ENCODE measurements around the gene DTNB. TPM values are rescaled to one million over a fixed set of nuclear protein-coding genes. Genes with fewer than 3 reads are reported as not detected.

Gene DTNB
- total RNA-seq, 1 donor from 2014 or later, result 4.2 TPM

GRCh38 chr2:25470806-25471205 is 202.6 kb downstream of the DTNB start:
- no peak for DNase-seq (ENCODE audit: low read depth in 2 of 2)

DNA sequence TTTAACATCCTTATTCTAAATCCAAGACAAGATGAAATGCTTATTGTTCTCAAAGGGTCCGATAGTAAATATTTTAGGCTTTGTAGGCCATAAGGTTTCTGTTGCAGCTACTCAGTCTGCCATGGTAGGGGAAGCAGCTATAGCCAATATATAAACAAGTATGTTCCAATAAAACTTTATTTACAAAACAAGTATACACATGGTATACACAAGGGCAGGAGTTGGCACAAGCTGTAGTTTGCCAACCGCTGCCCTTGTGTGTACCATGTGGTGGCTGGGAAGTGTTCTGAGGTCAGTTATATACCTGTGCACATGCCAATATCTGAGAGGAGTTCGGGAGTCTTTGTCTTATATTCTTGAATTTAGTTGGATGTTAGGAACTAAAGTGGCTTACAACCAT is 205.6 kb downstream of the DTNB start:
- DNase-seq (ENCODE audit: low read depth in 2 of 2), result no peak

DNA sequence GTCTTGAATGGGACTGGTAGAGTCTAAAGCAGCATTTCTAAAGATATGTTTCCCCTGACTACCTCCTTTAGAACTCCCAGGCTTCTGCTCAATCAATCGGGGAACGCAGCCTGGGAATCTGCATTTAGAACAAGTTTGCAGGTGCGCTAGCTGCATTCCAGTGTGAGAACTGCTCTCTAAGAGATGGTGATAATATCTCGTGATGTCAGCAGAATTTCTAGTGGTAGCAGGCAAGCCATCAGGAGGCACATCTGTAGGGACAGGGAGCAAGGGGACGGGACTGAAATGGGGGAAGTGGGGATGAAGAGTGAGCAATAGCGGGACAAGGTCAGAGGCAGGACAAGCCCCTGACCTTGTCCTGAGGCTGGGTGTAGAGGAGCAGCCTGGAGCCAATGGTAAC is 211.4 kb downstream of the DTNB start:
- no peak for DNase-seq (ENCODE audit: low read depth in 2 of 2)

- no peak for DNase-seq (ENCODE audit: low read depth in 2 of 2)
These were observed 213.0 kb downstream of the DTNB start for GRCh38 chr2:25460261-25460905.

DNA sequence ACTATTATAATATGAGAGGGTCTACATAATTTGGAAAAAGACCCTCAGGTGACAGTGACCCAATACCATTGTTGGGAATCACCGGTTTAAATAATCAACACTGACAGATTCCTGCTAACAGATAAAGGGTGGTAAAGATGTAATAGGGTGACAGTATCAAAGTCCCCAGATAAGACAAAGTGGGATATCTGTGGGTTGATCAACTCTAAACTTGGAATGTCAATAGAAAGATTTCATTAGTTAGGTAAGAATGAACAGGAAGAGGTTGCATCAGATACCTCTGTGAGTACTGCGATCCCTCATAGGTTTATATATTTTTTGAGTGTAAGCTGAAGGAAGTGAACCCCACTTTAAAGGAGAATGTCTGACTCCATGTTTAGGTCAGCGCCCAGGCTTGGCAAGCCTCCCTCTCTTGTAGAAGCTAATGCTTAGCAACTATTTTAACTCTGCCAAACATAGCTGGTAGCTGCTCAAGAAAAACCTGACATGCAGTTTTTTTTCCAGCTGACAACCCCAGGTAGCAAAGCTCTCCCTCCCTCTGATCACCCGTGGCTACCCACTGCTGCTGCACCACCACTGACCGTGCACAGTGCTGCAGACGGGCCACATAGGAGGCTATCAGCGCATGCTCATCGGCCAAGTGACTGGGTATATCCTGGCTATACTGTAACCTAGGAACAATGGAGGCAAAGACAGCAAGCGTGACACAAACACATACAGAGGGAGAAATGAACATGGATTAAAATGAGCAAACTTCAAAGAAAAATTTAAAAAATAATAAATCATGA is 218.4 kb downstream of the DTNB start:
- DNase-seq (ENCODE audit: low read depth in 2 of 2), result no peak

DNA sequence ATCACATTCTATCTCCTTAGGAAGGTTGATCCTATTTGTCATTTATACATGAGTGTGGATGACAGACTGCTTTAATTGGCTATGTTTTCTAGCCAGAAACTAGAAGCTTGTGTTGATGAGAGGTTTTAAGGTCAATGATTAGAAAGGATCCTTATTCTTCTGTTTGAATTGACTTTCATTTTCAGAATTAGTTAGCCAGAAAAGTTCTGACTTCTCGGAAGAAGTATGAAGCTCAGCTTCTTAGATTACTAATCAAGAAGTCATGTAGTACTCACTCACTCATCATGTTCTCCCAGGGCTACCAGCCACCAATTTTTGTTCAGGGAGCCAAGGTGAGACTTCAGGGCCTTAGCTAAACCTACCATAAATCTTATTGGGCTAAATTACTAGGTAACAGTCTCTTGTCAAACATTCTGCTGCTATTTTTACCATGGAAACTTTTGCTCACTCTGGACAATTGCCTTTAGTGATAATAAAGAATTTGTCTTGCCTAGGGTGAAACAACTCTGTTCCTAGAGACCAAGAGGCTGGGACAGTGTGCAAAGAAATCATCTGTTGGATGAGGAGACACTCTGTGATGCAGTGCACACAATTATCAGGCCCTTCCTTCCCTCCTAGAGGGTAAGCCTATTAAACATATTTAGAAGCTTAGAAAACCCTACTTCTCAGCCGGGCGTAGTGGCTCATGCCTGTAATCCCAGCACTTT is 220.0 kb downstream of the DTNB start:
- no peak for DNase-seq (ENCODE audit: low read depth in 2 of 2)

GRCh38 chr2:25448808-25449207 is 224.6 kb downstream of the DTNB start:
- no peak for DNase-seq (ENCODE audit: low read depth in 2 of 2)

DNA sequence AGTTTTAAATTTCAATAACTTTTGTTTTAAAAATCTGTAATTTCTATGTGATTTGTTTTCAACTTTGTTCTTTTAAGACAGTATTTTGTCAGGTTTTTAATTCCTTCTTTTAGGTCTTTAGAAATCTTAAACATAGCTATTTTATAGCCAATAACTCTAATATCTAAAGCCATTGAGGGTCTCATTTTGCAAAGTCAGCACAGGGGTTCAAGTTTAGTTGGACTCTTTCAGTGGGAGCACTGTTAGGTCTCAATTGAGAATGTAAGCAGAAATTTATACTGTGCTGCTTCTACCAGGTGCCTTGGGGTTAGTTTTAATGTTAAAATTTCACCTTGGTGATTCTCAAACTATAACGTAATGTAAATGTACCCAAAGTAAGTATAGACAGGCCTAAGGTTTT is 226.4 kb downstream of the DTNB start:
- no peak for DNase-seq (ENCODE audit: low read depth in 2 of 2)

- no peak for DNase-seq (ENCODE audit: low read depth in 2 of 2)
These were observed 227.3 kb downstream of the DTNB start for GRCh38 chr2:25446122-25446521.

DNA sequence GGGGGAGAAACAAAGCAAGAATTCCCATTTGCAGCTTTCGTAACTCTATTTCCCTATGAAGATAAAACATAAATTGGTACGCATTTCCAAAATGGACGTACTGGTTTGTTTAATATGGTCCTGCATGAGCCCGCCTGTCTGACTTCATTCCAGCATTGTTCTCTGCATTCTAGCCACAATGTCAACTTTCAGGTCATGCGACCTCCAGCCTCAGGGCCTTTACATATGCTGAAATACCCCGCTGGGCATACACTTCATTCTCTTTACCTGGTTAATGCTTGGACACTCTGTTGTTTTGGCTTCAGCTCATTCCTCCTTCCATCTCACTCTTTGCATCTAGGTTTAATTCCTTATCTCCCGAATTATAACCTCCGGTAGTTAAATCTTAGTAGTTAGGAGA is 227.9 kb downstream of the DTNB start:
- no peak for DNase-seq (ENCODE audit: low read depth in 2 of 2)

GRCh38 chr2:25444608-25445270 is 228.6 kb downstream of the DTNB start:
- no peak for DNase-seq (ENCODE audit: low read depth in 2 of 2)

DNA sequence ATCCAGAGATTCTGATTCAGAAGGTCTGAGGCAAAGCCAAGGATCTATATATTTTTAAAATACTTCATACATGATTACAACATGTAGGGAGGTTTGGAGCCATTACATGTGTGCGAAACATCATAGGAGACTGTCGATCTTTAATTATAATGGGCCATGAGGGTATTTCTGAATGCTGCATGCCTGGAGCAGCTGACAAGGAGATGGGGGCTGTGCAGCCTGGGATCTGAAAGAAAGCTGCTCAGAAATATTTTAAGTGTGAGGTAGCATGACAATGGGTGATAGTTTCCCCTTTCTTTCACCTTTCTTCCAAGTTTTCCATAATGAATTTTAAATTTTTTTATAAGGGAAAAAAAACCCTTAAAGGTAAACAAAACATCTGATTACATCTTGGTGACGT is 229.6 kb downstream of the DTNB start:
- no peak for DNase-seq (ENCODE audit: low read depth in 2 of 2)

DNA sequence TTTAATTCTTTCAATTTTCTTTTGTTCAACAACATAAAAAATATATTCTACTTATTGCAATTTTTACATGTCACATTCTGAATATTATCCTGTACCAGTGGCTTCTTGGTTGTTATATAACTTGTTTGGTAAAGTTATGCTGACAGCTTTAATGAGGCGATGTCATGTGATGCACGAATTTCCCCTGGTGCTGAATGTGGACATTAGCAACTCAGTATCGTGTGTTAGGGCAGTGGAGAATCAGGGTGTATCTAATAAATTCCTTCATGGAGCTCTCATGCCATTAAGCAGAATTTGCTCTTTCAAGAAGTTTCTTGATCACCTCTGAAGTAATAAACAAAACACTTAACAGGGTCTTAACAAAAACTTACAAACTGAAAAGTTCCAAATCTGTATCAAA is 232.0 kb downstream of the DTNB start:
- no peak for DNase-seq (ENCODE audit: low read depth in 2 of 2)

GRCh38 chr2:25438793-25439192 is 234.6 kb downstream of the DTNB start:
- DNase-seq (ENCODE audit: low read depth in 2 of 2), result no peak

GRCh38 chr2:25437881-25438662 is 235.3 kb downstream of the DTNB start:
- no peak for DNase-seq (ENCODE audit: low read depth in 2 of 2)

DNA sequence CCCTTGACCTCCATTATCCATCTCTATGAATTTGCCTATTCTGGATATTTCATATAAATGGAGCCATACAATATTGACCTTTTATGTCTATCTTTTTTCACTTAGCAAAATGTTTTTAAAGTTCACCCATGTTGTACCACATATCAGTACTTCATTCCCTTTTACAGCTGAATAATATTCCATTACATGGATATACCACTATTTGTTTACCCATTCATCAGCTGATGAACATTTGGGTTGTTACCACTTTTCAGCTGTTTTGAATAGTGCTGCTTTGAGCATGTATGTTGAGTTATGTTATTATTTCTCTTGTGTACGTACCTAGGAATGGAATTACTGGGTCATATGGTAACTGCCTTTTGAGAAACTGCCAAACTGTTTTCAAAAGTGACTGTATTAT is 238.0 kb downstream of the DTNB start:
- no peak for DNase-seq (ENCODE audit: low read depth in 2 of 2)

DNA sequence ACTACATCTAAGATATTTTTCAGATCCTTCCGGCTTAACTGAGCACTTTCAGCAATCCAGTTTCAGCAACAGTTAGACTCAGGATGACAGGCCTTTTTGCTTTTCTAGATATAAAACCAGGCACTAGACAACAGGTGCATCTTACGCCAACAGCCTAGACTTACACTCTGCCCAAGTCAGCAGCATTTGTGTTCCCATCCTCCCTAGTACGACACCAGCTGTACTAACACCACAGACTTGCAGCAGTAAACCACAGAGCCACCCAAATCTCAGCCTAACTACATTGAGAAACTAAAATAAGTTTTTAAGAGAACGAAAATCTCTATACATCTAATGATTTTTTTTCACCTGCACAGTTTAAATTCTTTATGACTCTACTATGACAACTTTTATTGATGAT is 241.8 kb downstream of the DTNB start:
- DNase-seq (ENCODE audit: low read depth in 2 of 2), result no peak

- DNase-seq (ENCODE audit: low read depth in 2 of 2), result no peak
These were observed 242.8 kb downstream of the DTNB start for GRCh38 chr2:25430556-25430955.

- DNase-seq (ENCODE audit: low read depth in 2 of 2), result no peak
These were observed 247.1 kb downstream of the DTNB start for GRCh38 chr2:25426326-25426725.

- DNase-seq (ENCODE audit: low read depth in 2 of 2), result no peak
These were observed 248.8 kb downstream of the DTNB start for GRCh38 chr2:25424426-25425028.

DNA sequence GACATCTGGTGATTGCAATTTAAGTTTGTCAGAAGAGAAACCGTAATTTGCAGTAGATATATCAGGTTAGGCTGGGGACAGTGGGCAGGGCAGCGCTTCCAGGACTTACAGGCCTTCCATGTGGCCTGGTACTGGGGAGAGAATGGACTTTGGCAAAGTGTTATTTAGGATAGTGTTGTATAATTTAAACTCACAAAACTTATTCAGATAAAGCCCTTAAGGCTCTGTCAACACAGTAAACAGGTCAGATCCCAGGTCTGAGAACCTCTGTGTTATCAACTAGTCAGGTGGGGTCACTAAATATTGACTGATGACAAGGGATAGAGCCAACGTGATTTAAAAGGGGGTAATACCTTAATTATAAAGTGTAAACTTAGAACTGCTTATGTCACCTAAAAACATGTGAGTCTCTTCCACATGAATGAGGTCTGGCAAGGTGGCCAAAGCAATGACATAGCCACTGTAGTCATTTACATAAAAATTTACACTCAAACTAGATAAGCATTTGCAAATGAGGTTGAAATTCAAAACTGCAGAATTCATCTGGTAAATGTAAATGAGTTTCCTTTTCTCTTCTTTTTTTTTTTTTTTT is 251.5 kb downstream of the DTNB start:
- no peak for DNase-seq (ENCODE audit: low read depth in 2 of 2)

All from lung microvascular endothelial cell (primary cell).